PFSK-1 (cell line): Measurements from ENCODE around the gene DEPDC1B.

ENCODE experiments used
- FOXP2 ChIP-seq: optimal IDR thresholded peaks from 2 replicates; pipeline ENCODE3; 2011; ENCODE audit warnings: borderline replicate concordance, control low read depth, inconsistent platforms; ENCODE audit not compliant: insufficient read depth; ENCODE audit errors: extremely low read length, extremely low read depth
- POLR2AphosphoS5 ChIP-seq: IDR thresholded peaks from 2 replicates; pipeline ENCODE4 v1.6.1; 2012; ENCODE audit warnings: low read depth, mild to moderate bottlenecking, control low read depth, low read length, moderate library complexity
- SIN3A ChIP-seq: IDR thresholded peaks from 2 replicates; pipeline ENCODE4 v1.6.1; 2012; ENCODE audit warnings: mild to moderate bottlenecking, low read length, moderate library complexity, borderline replicate concordance; ENCODE audit not compliant: insufficient read depth
- TAF1 ChIP-seq: IDR thresholded peaks from 2 replicates; pipeline ENCODE4 v1.6.1; 2012; ENCODE audit warnings: low read length, control low read depth, borderline replicate concordance; ENCODE audit not compliant: insufficient read depth
- TF ChIP-seq, protein P1 (sequence below), 2 experiments: IDR thresholded peaks; 2 replicates each; pipeline versions ENCODE4 v1.6.1 to v1.8.0; 2011 to 2012; ENCODE audit warnings: low read depth in 2 of 2, low read length in 2 of 2, control low read depth in 1 of 2, inconsistent platforms in 1 of 2, mild to moderate bottlenecking in 1 of 2, moderate library complexity in 1 of 2; ENCODE audit not compliant: insufficient read depth in 1 of 2

The DEPDC1B gene

GRCh38 chr5:60703944-60704343 lies 4.0 kb upstream of the DEPDC1B start:
- TF ChIP-seq SIN3A (no peak), POLR2AphosphoS5 (no peak), FOXP2 (no peak), TAF1 (no peak)
- TF ChIP-seq, protein P1, sequence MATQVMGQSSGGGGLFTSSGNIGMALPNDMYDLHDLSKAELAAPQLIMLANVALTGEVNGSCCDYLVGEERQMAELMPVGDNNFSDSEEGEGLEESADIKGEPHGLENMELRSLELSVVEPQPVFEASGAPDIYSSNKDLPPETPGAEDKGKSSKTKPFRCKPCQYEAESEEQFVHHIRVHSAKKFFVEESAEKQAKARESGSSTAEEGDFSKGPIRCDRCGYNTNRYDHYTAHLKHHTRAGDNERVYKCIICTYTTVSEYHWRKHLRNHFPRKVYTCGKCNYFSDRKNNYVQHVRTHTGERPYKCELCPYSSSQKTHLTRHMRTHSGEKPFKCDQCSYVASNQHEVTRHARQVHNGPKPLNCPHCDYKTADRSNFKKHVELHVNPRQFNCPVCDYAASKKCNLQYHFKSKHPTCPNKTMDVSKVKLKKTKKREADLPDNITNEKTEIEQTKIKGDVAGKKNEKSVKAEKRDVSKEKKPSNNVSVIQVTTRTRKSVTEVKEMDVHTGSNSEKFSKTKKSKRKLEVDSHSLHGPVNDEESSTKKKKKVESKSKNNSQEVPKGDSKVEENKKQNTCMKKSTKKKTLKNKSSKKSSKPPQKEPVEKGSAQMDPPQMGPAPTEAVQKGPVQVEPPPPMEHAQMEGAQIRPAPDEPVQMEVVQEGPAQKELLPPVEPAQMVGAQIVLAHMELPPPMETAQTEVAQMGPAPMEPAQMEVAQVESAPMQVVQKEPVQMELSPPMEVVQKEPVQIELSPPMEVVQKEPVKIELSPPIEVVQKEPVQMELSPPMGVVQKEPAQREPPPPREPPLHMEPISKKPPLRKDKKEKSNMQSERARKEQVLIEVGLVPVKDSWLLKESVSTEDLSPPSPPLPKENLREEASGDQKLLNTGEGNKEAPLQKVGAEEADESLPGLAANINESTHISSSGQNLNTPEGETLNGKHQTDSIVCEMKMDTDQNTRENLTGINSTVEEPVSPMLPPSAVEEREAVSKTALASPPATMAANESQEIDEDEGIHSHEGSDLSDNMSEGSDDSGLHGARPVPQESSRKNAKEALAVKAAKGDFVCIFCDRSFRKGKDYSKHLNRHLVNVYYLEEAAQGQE (IDR thresholded peaks at IDR 0.05; ENCODE audit: insufficient read depth in 1 of 2, low read depth in 2 of 2, low read length in 2 of 2) = no peak

GRCh38 chr5:60701321-60701968 lies 1.5 kb upstream of the DEPDC1B start:
- TF ChIP-seq, protein P1 (IDR thresholded peaks at IDR 0.05; ENCODE audit: insufficient read depth in 1 of 2, low read depth in 2 of 2, low read length in 2 of 2) = no peak
- TF ChIP-seq POLR2AphosphoS5 (no peak), SIN3A (no peak), FOXP2 (no peak), TAF1 (no peak)

DNA sequence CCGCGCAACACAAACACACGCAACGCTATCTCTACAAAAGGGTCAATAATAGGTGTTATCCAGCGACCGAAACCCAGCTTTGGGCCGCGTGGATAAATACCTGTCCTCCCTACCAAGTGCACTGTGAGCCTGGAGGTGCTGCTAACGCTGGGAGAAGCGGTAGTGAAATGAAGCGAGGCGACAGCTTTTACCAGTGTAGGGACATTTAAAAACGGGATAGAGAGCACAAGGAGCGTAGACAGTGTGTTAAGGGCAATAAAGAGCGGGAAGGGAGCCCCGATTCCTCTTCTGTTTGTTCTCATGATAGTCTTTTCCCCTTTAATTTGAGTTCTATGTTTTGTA lies 421 bp upstream of the DEPDC1B start:
- TF ChIP-seq SIN3A (no peak; the same call in 1 of the 2 replicates), POLR2AphosphoS5 (no peak), FOXP2 (no peak), TAF1 (no peak)
- TF ChIP-seq, protein P1 (IDR thresholded peaks at IDR 0.05; ENCODE audit: insufficient read depth in 1 of 2, low read depth in 2 of 2, low read length in 2 of 2) = no peak

DNA sequence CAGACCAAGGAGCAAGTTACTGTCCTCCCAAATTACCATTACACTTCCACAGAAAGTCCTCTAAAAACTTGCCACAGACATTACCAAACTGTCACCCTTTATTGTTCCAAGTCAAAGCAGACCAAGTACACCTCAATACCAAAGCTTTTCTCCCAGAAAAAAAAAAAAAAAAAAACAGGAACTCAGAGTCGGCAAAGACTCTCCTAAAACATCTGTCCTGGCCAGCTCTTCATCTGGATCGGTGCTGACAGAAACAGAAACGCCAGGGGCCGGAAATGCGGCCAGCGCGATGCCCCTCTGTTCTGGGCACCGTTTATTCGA lies 718 bp downstream of the DEPDC1B start:
- TF ChIP-seq POLR2AphosphoS5 (no peak), TAF1 (no peak), SIN3A (no peak), FOXP2 (no peak)
- TF ChIP-seq, protein P1 (IDR thresholded peaks at IDR 0.05; ENCODE audit: insufficient read depth in 1 of 2, low read depth in 2 of 2, low read length in 2 of 2) = no peak

- TF ChIP-seq SIN3A = no peak
- TF ChIP-seq TAF1 = no peak
- TF ChIP-seq POLR2AphosphoS5 = no peak
- TF ChIP-seq, protein P1 (IDR thresholded peaks at IDR 0.05; ENCODE audit: insufficient read depth in 1 of 2, low read depth in 2 of 2, low read length in 2 of 2) = no peak
- no peak for TF ChIP-seq FOXP2
Observed at GRCh38 chr5:60698336-60698735, 1.6 kb downstream of the DEPDC1B start.
